ENCODE measurements around the gene CA6.
"Not testable (repeated sequence)": the region's sequence is repeated elsewhere in the genome, so short reads cannot be mapped to it uniquely, and the experiment has no call there.

GRCh38 chr1:8900684-8901083, 45.0 kb upstream of the CA6 start:
- not testable (repeated sequence) for TF ChIP-seq EZH2 (IDR thresholded peaks at IDR 0.05; ENCODE audit: insufficient read depth, poor library complexity, severe bottlenecking); EZH2phosphoT487 (IDR thresholded peaks at IDR 0.05; ENCODE audit: insufficient read depth, low read depth)
